SH-SY5Y (cell line): ENCODE results near the gene STT3B.

Experiments used
- GATA2 ChIP-seq: IDR thresholded peaks from 2 replicates; pipeline ENCODE4 v1.6.1; 2011; ENCODE audit warnings: mild to moderate bottlenecking, low read depth, low read length
- GATA3 ChIP-seq: IDR thresholded peaks from 2 replicates; pipeline ENCODE4 v1.6.1; 2011; ENCODE audit warnings: low read depth, mild to moderate bottlenecking, low read length, moderate library complexity

STT3B gene

GRCh38 chr3:31551646-31552045 lies 18.9 kb downstream of the STT3B start:
- TF ChIP-seq GATA2 (no peak), GATA3 (no peak)

GRCh38 chr3:31552103-31552502 lies 19.4 kb downstream of the STT3B start:
- TF ChIP-seq GATA2 = no peak
- TF ChIP-seq GATA3 = no peak

GRCh38 chr3:31553258-31553657 lies 20.5 kb downstream of the STT3B start:
- TF ChIP-seq GATA3 (no peak), GATA2 (no peak)

DNA sequence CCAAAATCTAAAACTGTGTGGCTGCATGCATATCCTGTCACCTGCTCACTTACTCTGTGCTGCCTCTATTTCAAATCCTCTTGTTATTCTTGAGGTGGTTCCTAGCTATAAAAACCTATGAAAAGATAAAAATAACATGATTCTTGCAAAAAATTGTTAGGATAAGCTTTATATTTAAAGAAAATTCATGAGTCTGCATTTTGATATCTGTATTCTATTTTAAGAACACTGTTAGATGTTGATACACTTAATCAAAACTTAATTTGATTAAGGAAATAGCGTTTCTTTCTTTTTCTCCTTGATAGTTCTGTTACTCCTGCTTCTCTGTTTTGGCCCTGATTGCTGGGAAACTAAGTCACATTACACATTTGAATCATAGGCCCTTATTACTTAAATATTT lies 22.5 kb downstream of the STT3B start:
- no peak for TF ChIP-seq GATA2
- TF ChIP-seq GATA3 = no peak

GRCh38 chr3:31559872-31560534 lies 27.3 kb downstream of the STT3B start:
- no peak for TF ChIP-seq GATA2
- no peak for TF ChIP-seq GATA3

GRCh38 chr3:31561891-31562290 lies 29.2 kb downstream of the STT3B start:
- no peak for TF ChIP-seq GATA2
- no peak for TF ChIP-seq GATA3

DNA sequence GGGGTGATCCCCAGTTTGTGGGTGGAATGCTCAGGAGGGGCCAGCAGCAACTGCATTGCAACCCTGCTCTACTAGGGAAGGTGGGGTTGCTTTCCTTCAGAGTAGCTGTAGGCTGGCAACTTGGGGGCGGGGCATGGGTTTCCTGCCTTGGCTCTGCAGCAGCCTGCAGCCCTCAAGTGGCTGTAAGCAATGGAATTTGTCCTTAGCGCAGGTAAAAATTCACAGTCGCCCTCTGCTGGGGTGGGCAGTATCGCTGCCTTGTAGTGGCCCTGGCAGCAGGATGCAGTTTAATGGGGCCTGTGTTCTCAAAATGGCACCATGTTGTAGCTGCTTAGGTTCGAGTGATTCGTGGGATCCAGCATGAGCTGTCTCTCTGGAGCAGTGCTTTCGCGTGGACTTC lies 29.8 kb downstream of the STT3B start:
- TF ChIP-seq GATA2 = no peak
- TF ChIP-seq GATA3 = no peak

- TF ChIP-seq GATA2 (no peak), GATA3 (no peak)
Observed at GRCh38 chr3:31565288-31565687, 32.6 kb downstream of the STT3B start.

DNA sequence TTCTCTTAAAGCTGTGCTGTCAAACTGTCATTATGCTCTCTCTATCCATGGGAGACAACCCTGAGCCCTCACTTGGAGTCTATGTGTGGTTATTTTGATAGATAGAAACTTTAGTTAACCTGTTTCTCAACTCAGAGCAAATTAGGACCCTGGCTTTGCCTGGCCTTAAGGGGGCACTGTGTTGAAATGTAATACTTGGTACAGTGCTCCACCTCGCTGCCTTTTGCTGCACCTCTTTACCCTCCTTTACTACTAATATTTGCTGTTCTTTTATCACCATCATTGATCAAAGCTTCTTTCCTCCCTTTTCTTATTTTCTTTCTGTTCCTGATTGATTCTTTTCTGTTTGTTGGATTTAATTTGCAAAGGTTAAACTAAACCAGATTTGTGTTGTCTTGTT lies 34.3 kb downstream of the STT3B start:
- TF ChIP-seq GATA2 (no peak), GATA3 (no peak)

DNA sequence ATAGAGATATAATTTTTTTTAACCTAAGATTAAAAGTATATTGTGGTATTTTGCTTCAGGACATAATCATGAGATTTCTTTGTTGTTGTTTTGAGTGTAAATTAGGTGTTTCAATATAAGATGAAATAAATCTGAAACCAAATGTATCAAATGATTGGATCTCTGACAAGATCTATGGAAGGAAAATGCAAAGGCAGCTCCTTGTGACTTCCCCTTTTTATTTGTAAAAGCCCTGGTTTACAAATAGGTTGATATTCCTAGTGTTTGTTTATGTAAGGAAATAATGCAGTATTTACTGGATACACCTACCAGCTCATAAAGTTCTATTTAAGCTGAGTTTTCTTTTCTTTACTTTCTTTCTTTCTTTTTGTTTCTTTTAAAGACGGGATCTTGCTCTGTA lies 35.9 kb downstream of the STT3B start:
- no peak for TF ChIP-seq GATA3

DNA sequence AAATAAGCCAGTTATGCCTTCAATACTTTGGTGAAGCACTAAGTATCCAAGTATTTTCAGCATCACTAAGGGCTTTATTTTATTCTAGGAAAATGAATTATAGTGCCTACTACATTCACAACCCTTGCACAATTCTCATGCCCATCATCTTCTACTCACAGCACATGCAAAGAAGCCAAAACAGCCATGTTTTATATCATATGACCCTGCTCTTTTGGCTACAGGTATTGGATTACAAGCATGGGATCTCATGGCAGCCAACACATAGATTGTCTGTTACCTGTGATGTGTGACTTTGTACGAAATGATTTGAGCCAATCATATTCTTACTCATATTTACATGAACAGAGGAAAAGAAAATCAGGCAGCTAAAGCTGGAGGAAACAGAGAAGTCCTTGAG lies 38.6 kb downstream of the STT3B start:
- TF ChIP-seq GATA2 = no peak
- no peak for TF ChIP-seq GATA3

DNA sequence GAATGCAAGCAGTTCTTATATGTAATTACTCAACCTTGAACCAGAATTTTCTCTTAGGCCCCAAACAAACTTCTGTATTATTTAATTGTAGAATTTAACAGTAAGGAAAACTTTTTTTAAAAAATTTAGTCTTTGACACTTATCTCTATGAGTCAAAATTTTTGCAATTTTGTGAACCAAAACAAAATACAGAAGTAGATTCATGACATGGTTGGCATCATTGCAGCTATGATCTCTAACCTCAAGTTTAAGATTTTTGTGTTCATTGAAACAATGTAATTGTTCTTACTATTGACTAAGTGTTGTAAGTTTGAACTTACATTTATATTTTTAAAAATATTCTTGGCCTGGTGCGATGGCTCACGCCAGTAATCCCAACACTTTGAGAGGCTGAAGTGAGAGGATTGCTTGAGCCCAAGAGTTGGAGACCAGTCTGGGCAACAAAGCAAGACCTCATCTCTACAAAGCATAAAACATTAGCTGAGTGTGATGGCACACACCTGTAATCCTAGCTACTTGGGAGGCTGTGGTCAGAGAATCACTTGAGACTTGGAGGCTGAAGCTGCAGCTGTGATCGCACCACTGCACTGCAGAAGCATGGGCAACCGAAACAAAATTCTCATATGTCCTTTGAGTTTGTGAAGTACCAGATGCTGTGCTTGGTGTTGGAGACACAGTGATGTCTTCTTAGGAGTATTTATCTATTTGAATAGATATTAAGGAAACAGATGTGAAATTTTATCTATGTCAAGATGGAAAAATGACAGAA lies 39.7 kb downstream of the STT3B start:
- TF ChIP-seq GATA2 (no peak), GATA3 (no peak)

DNA sequence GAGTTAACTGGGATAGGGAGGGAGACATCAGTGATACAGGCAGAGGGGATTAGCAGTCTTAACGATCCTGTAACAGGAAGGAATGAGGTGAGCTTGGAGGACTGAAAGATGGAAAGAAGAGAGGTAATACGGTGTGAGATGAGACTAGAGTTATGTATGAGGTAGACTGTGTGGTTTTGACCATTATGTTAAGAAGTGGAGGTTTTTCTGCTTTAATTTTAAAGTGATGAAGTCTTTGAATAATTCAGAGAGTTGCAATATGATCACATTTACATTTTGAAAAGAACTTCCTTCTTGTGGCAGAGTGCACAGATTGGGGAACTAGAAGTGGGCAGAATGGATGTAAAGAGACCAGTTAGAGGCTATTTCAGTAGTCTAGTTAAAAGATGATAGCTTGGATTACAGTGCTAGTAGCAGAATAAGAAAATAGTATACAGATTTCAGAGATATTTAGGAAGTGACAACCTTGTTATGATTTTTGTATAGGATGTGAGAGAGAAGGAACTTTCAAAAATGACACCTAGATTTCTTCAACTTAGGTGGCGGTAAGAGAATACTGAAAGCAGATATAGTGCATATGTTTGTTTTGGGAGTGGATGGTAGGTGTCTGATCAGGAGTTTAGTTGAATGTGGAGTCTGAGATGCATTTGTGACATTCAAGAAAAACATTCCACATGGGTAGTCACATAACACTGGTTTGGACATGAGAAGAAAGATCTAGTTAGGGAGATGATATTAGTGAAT lies 40.5 kb downstream of the STT3B start:
- TF ChIP-seq GATA3 = no peak
- TF ChIP-seq GATA2 = no peak

- TF ChIP-seq GATA3 (no peak), GATA2 (no peak)
Observed at GRCh38 chr3:31575448-31575847, 42.7 kb downstream of the STT3B start.

GRCh38 chr3:31576521-31576920 lies 43.8 kb downstream of the STT3B start:
- TF ChIP-seq GATA2 (no peak), GATA3 (no peak)

DNA sequence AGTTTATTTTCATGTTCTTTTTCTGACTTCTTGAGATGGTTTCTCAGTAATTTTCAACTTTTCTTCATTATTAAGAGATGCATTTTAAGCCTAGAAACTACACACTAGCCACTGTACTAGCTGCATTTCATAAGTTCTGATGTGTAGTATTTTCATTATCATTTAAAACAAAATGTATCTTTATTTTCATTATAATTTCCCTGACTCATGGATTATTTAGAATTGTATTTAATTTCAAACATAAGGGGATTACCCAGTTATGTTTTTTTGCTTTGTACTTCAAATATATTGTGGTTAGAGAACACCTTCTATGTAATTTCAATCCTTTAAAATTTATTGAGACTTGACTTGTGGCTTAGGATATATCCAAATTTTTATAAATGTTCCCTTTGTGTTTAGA lies 44.5 kb downstream of the STT3B start:
- no peak for TF ChIP-seq GATA2
- TF ChIP-seq GATA3 = no peak
